Osteoblast (primary cell): Measurements from ENCODE around the gene ELL2. TPM values are rescaled to one million over a fixed set of nuclear protein-coding genes. Genes with fewer than 3 reads are reported as not detected.

Source experiments
- DNase-seq: peaks from one replicate; pipeline ENCODE4 v3.0.0; 2011; ENCODE audit warnings: low spot score, mixed read lengths; ENCODE audit not compliant: insufficient read length; ENCODE audit errors: missing footprints
- H2AFZ ChIP-seq: 2 replicates; pipeline ENCODE4 v1.6.0; 2011; ENCODE audit warnings: mild to moderate bottlenecking, low read length
- H3K27ac ChIP-seq: 2 replicates; pipeline ENCODE4 v1.5.1; 2011; ENCODE audit warnings: mild to moderate bottlenecking, low read depth, low read length, moderate library complexity
- H3K27me3 ChIP-seq: 2 replicates; pipeline ENCODE4 v1.6.0; 2012; ENCODE audit warnings: mild to moderate bottlenecking, control low read depth, inconsistent platforms, low read length, moderate library complexity; ENCODE audit not compliant: insufficient read depth
- H3K36me3 ChIP-seq: 2 replicates; pipeline ENCODE4 v1.5.1; 2011; ENCODE audit warnings: mild to moderate bottlenecking, low read length, control low read depth, moderate library complexity; ENCODE audit not compliant: insufficient read depth
- H3K4me1 ChIP-seq: 2 replicates; pipeline ENCODE4 v1.5.1; 2011; ENCODE audit warnings: mild to moderate bottlenecking, low read length, control low read depth, moderate library complexity; ENCODE audit not compliant: insufficient read depth
- H3K4me2 ChIP-seq: 2 replicates; pipeline ENCODE4 v1.6.0; 2011; ENCODE audit warnings: mild to moderate bottlenecking, low read length; ENCODE audit not compliant: insufficient read depth
- H3K4me3 ChIP-seq: fragments of 200-600 bp; sonication (generic); 3 replicates; pipeline ENCODE4 v1.5.1; 2012; ENCODE audit warnings: mild to moderate bottlenecking, low read length, inconsistent platforms; ENCODE audit not compliant: insufficient read depth
- H3K79me2 ChIP-seq: 2 replicates; pipeline ENCODE4 v1.6.0; 2012; ENCODE audit warnings: mild to moderate bottlenecking, low read length, control low read depth, inconsistent platforms; ENCODE audit not compliant: insufficient read depth
- H3K9me3 ChIP-seq: 2 replicates; pipeline ENCODE4 v1.5.1; 2011; ENCODE audit warnings: low read depth, low read length, control low read depth
- H4K20me1 ChIP-seq: 2 replicates; pipeline ENCODE4 v1.6.0; 2012; ENCODE audit warnings: mild to moderate bottlenecking, low read length, control low read depth; ENCODE audit not compliant: insufficient read depth
- CTCF ChIP-seq: IDR thresholded peaks from 2 replicates; pipeline ENCODE4 v1.5.1; 2011; ENCODE audit warnings: mild to moderate bottlenecking, low read depth, low read length, moderate library complexity; ENCODE audit errors: extremely low read depth
- total RNA-seq: library from RNA; depleted of rRNA; stranded (reverse); fragments of >200 nt; gene quantifications from 2 replicates; pipeline ENCODE4 v1.2.3, GENCODE V29; 2012

Gene ELL2
- total RNA-seq, 1 donor, result 123 TPM

- no peak overlapping the region for H2AFZ ChIP-seq
- DNase-seq, result no peak
- TF ChIP-seq CTCF, result no peak
- no peak overlapping the region for H3K4me3 ChIP-seq
- peaks cover under 1% of the 10 kb centered on the region for H3K36me3 ChIP-seq
- peaks cover 13% of the 10 kb centered on the region for H3K4me1 ChIP-seq
- no peaks in the 10 kb centered on the region for H3K9me3 ChIP-seq
- no peaks in the 10 kb centered on the region for H3K27me3 ChIP-seq
- H4K20me1 ChIP-seq, result no peaks in the 10 kb centered on the region
- H3K4me2 ChIP-seq, result no peak overlapping the region
- H3K79me2 ChIP-seq, result no peaks in the 10 kb centered on the region
- no peak overlapping the region for H3K27ac ChIP-seq
Measured at GRCh38 chr5:95879661-95880060, 82.0 kb downstream of the ELL2 start.

GRCh38 chr5:95878417-95879323 lies 83.0 kb downstream of the ELL2 start:
- no peak overlapping the region for H3K4me3 ChIP-seq
- H3K79me2 ChIP-seq, result no peaks in the 10 kb centered on the region
- peaks cover 3% of the 10 kb centered on the region for H3K4me1 ChIP-seq
- H3K4me2 ChIP-seq, result peak overlapping the region; percentile 7
- no peak overlapping the region for H3K27ac ChIP-seq
- no peak for DNase-seq
- H2AFZ ChIP-seq, result peak overlapping the region; percentile 3
- TF ChIP-seq CTCF, result no peak
- no peaks in the 10 kb centered on the region for H3K9me3 ChIP-seq
- no peaks in the 10 kb centered on the region for H4K20me1 ChIP-seq
- H3K27me3 ChIP-seq, result no peaks in the 10 kb centered on the region
- H3K36me3 ChIP-seq, result no peaks in the 10 kb centered on the region

GRCh38 chr5:95876782-95877181 lies 84.9 kb downstream of the ELL2 start:
- no peak for TF ChIP-seq CTCF
- H3K27me3 ChIP-seq, result no peaks in the 10 kb centered on the region
- H3K9me3 ChIP-seq, result no peaks in the 10 kb centered on the region
- DNase-seq, result no peak
- H3K27ac ChIP-seq, result no peak overlapping the region
- H2AFZ ChIP-seq, result no peak overlapping the region
- no peaks in the 10 kb centered on the region for H3K79me2 ChIP-seq
- no peak overlapping the region for H3K4me2 ChIP-seq
- no peak overlapping the region for H3K4me3 ChIP-seq
- no peaks in the 10 kb centered on the region for H4K20me1 ChIP-seq
- H3K36me3 ChIP-seq, result no peaks in the 10 kb centered on the region
- H3K4me1 ChIP-seq, result no peaks in the 10 kb centered on the region

GRCh38 chr5:95874246-95874645 lies 87.4 kb downstream of the ELL2 start:
- no peak for TF ChIP-seq CTCF
- Histone ChIP-seq H3K4me2 (no peak overlapping the region), H3K9me3 (no peaks in the 10 kb centered on the region), H3K4me3 (no peak overlapping the region), H3K36me3 (no peaks in the 10 kb centered on the region), H3K27ac (no peak overlapping the region), H3K27me3 (no peaks in the 10 kb centered on the region), H2AFZ (no peak overlapping the region), H3K4me1 (peaks cover 14% of the 10 kb centered on the region), H4K20me1 (no peaks in the 10 kb centered on the region), H3K79me2 (no peaks in the 10 kb centered on the region)
- DNase-seq, result peak; percentile 31
